Mesothelial cell of epicardium (in vitro differentiated cells): ENCODE data around the gene CENPV. TPM values are rescaled to one million over a fixed set of nuclear protein-coding genes. Genes with fewer than 3 reads are reported as not detected.
"Not testable (repeated sequence)": the region's sequence is repeated elsewhere in the genome, so short reads cannot be mapped to it uniquely, and the experiment has no call there.

ENCODE experiments used
- DNase-seq, 2 experiments: peaks; one replicate each; pipeline ENCODE4 v3.0.0; 2021; ENCODE audit warnings: low spot score in 2 of 2; ENCODE audit not compliant: unreplicated experiment in 2 of 2
- H3K27ac Mint-ChIP-seq: 2 replicates; pipeline ENCODE4 v1.8.0; 2021; ENCODE audit warnings: mixed read lengths
- H3K27me3 Mint-ChIP-seq: 2 replicates; pipeline ENCODE4 v1.8.0; 2021; ENCODE audit warnings: low read depth, mixed read lengths
- H3K36me3 Mint-ChIP-seq: 2 replicates; pipeline ENCODE4 v1.8.0; 2021; ENCODE audit warnings: mixed read lengths
- H3K4me1 Mint-ChIP-seq: 2 replicates; pipeline ENCODE4 v1.8.0; 2021; ENCODE audit warnings: mixed read lengths
- H3K4me3 Mint-ChIP-seq: 2 replicates; pipeline ENCODE4 v1.8.0; 2021; ENCODE audit warnings: mild to moderate bottlenecking, moderate library complexity, mixed read lengths
- H3K9me3 Mint-ChIP-seq: 2 replicates; pipeline ENCODE4 v1.8.0; 2021; ENCODE audit warnings: mixed read lengths
- CTCF ChIP-seq: fragments of 200-600 bp; sonication (generic); IDR thresholded peaks from one replicate; pipeline ENCODE4 v1.5.0; 2021; ENCODE audit warnings: antibody characterized with exemption; ENCODE audit not compliant: unreplicated experiment
- total RNA-seq: library from RNA; stranded (reverse); gene quantifications from 3 replicates; pipeline ENCODE4 v1.2.1, GENCODE V29; 2021

The CENPV gene
- 98.7 to 107 TPM (median 102 TPM) in 3 replicates for total RNA-seq

- peak within 1 kb of the TSS; percentile 91 for H3K27ac Mint-ChIP-seq
- peak; percentile 56 to 76 for DNase-seq
These were observed at the start of gene CENPV for GRCh38 chr17:16353317-16354174. CENPV (minus strand) TSS chr17:16353469; CDS start chr17:16353436, 33 bp downstream.

GRCh38 chr17:16398270-16399267 is 45.3 kb upstream of the CENPV start:
- H3K27ac Mint-ChIP-seq: peak overlapping the region; percentile 21
- no peaks in the 10 kb centered on the region for H3K9me3 Mint-ChIP-seq
- TF ChIP-seq CTCF: no peak
- no peak for DNase-seq
- H3K4me1 Mint-ChIP-seq: peaks cover 33% of the 10 kb centered on the region
- H3K4me3 Mint-ChIP-seq: no peak overlapping the region
- no peaks in the 10 kb centered on the region for H3K36me3 Mint-ChIP-seq
- no peaks in the 10 kb centered on the region for H3K27me3 Mint-ChIP-seq

More at GRCh38 chr17:16353317-16354174, at the start of gene CENPV:
- peaks cover 15% of the 10 kb centered on the region for H3K4me1 Mint-ChIP-seq
- peak within 1 kb of the TSS; percentile 90 for H3K4me3 Mint-ChIP-seq
- peaks cover 4% of the 10 kb centered on the region for H3K36me3 Mint-ChIP-seq
- no peaks in the 10 kb centered on the region for H3K27me3 Mint-ChIP-seq
- H3K9me3 Mint-ChIP-seq: no peaks in the 10 kb centered on the region
- TF ChIP-seq CTCF: no peak

GRCh38 chr17:16396693-16397092 is 43.4 kb upstream of the CENPV start:
- not testable (repeated sequence) for H3K9me3 Mint-ChIP-seq, DNase-seq, H3K36me3 Mint-ChIP-seq, H3K27me3 Mint-ChIP-seq, H3K4me3 Mint-ChIP-seq
- H3K27ac Mint-ChIP-seq: peak overlapping the region; percentile 78
- peaks cover 33% of the 10 kb centered on the region for H3K4me1 Mint-ChIP-seq

- Mint-ChIP-seq H3K27ac (peak overlapping the region; percentile 61), H3K4me1 (peaks cover 32% of the 10 kb centered on the region)
- H3K4me3 Mint-ChIP-seq, DNase-seq, H3K36me3 Mint-ChIP-seq, H3K9me3 Mint-ChIP-seq, H3K27me3 Mint-ChIP-seq: not testable (repeated sequence)
These were observed 42.6 kb upstream of the CENPV start for GRCh38 chr17:16395887-16396286.

GRCh38 chr17:16392491-16392890 is 39.2 kb upstream of the CENPV start:
- DNase-seq, H3K27me3 Mint-ChIP-seq, H3K4me3 Mint-ChIP-seq, H3K27ac Mint-ChIP-seq, H3K9me3 Mint-ChIP-seq, H3K36me3 Mint-ChIP-seq: not testable (repeated sequence)
- H3K4me1 Mint-ChIP-seq: peaks cover 14% of the 10 kb centered on the region

- Mint-ChIP-seq H3K4me1 (peaks cover 10% of the 10 kb centered on the region), H3K27ac (no peak overlapping the region), H3K36me3 (no peaks in the 10 kb centered on the region), H3K4me3 (no peak overlapping the region), H3K27me3 (no peaks in the 10 kb centered on the region), H3K9me3 (no peaks in the 10 kb centered on the region)
- no peak for DNase-seq
- TF ChIP-seq CTCF: no peak
These were observed 38.2 kb upstream of the CENPV start for GRCh38 chr17:16391451-16391850.

GRCh38 chr17:16386126-16386507 is 32.8 kb upstream of the CENPV start:
- H3K4me3 Mint-ChIP-seq: peak overlapping the region; percentile 86
- H3K27me3 Mint-ChIP-seq, DNase-seq: not testable (repeated sequence)

More at GRCh38 chr17:16386126-16386507, 32.8 kb upstream of the CENPV start:
- H3K9me3 Mint-ChIP-seq, H3K27ac Mint-ChIP-seq: not testable (repeated sequence)
- H3K36me3 Mint-ChIP-seq: peaks cover 24% of the 10 kb centered on the region
- H3K4me1 Mint-ChIP-seq: peaks cover 39% of the 10 kb centered on the region
